ENCODE measurements around the gene PDE6H. TPM values are rescaled to one million over a fixed set of nuclear protein-coding genes. Genes with fewer than 3 reads are reported as not detected.

The PDE6H gene
- total and polyA plus RNA-seq, 2 of the 8 experiments (the other 6 are each of a cell fraction or from before 2014, with no cell fraction given) = not detected

GRCh38 chr12:14930299-14930698 is 42.5 kb upstream of the PDE6H start:
- no peak overlapping the region for H2BK120ac ChIP-seq (replicated peaks; ENCODE audit: low read depth, low read length)
- H3K4me3 ChIP-seq (ENCODE audit: extremely low read depth in 1 of 4, insufficient read depth in 2 of 4, low read depth in 3 of 4, low read length in 4 of 4) = no peak overlapping the region
- H4K5ac ChIP-seq (ENCODE audit: insufficient read length, low read depth, low read length) = no peak overlapping the region
- no peaks in the 10 kb centered on the region for H3K27me3 ChIP-seq (replicated peaks in 1 of 4; ENCODE audit: control insufficient read depth in 3 of 4, extremely low read depth in 1 of 4, insufficient read depth in 3 of 4, low read length in 3 of 4)
- no peaks in the 10 kb centered on the region for H4K20me1 ChIP-seq (replicated peaks in 1 of 2; ENCODE audit: control insufficient read depth in 1 of 2, insufficient read depth in 2 of 2, low read length in 2 of 2)
- no peak overlapping the region for H3K56ac ChIP-seq (replicated peaks; ENCODE audit: insufficient read length, low read depth, low read length)
- H4K8ac ChIP-seq (ENCODE audit: extremely low read depth, insufficient read depth, low read length) = no peak overlapping the region
- TF ChIP-seq RFX5 (IDR thresholded peaks at IDR 0.05; ENCODE audit: borderline replicate concordance, low read depth, low read length) = no peak
- no peak for TF ChIP-seq POLR2A (IDR thresholded peaks at IDR 0.05; ENCODE audit: control extremely low read depth in 1 of 2, low read depth in 2 of 2, low read length in 2 of 2)
- no peak for TF ChIP-seq ZNF274 (IDR thresholded peaks at IDR 0.05; ENCODE audit: borderline replicate concordance, extremely low read depth, low read length)
- TF ChIP-seq MAFK (IDR thresholded peaks at IDR 0.05; ENCODE audit: low read depth, low read length) = no peak
- no peak for TF ChIP-seq FOSL1 (IDR thresholded peaks at IDR 0.05; ENCODE audit: insufficient read depth, low read depth, low read length)
- TF ChIP-seq HDAC6 (IDR thresholded peaks at IDR 0.05; ENCODE audit: low read depth, low read length) = no peak
- no peak for TF ChIP-seq RBBP5 (IDR thresholded peaks at IDR 0.05; ENCODE audit: borderline replicate concordance, low read depth, low read length)
- no peak for TF ChIP-seq E2F6 (IDR thresholded peaks at IDR 0.05)
- TF ChIP-seq SIN3A (conservative IDR thresholded peaks at IDR 0.05 in 1 of 2, IDR thresholded peaks at IDR 0.05 in 1 of 2; ENCODE audit: low read depth in 1 of 2, low read length in 2 of 2) = no peak
- no peak for TF ChIP-seq CHD1 (IDR thresholded peaks at IDR 0.05; ENCODE audit: low read depth, low read length)
- TF ChIP-seq ASH2L (IDR thresholded peaks at IDR 0.05; ENCODE audit: low read length) = no peak
- no peak for TF ChIP-seq CTBP2 (IDR thresholded peaks at IDR 0.05; ENCODE audit: borderline replicate concordance, insufficient read depth, insufficient read length, low read length)
- TF ChIP-seq TCF12 (IDR thresholded peaks at IDR 0.05; ENCODE audit: low read depth, low read length) = no peak
- TF ChIP-seq SP1 (IDR thresholded peaks at IDR 0.05; ENCODE audit: low read depth, low read length) = no peak
- TF ChIP-seq EGR1 (IDR thresholded peaks at IDR 0.05; ENCODE audit: borderline replicate concordance, low read depth, low read length) = no peak
- no peak for TF ChIP-seq YY1 (IDR thresholded peaks at IDR 0.05; ENCODE audit: low read depth, low read length)
- ChIA-PET CTCF (ENCODE audit: partially characterized antibody) (interaction anchor here (0.6 to 1.0 kb wide), 2 partner anchors 65 to 127 kb away, joined by 3 read pairs; partner anchors contain the start of genes C12orf60 and WBP11), POLR2A (ENCODE audit: partially characterized antibody) (no interaction called here)
- FAIRE-seq = no peak
- H4K91ac ChIP-seq (replicated peaks; ENCODE audit: insufficient read length, low read length) = no peak overlapping the region
- H2AK5ac ChIP-seq (ENCODE audit: low read depth, low read length) = no peak overlapping the region
- H3K27ac ChIP-seq (ENCODE audit: low read depth, low read length) = no peak overlapping the region
- no peaks in the 10 kb centered on the region for H3K79me2 ChIP-seq (ENCODE audit: control insufficient read depth in 1 of 2, insufficient read depth in 2 of 2, low read length in 2 of 2)
- no peaks in the 10 kb centered on the region for H3K9me3 ChIP-seq (ENCODE audit: insufficient read depth in 2 of 2, low read depth in 1 of 2, low read length in 1 of 2)
- no peak overlapping the region for H2BK5ac ChIP-seq (ENCODE audit: low read depth, low read length)
- DNase-seq (ENCODE audit: low read depth in 1 of 2, low spot score in 2 of 2) = no peak
- H2BK20ac ChIP-seq (ENCODE audit: low read length) = no peak overlapping the region
- no peak overlapping the region for H3K4me2 ChIP-seq (ENCODE audit: insufficient read depth in 1 of 2, low read depth in 2 of 2, low read length in 2 of 2)
- H3K14ac ChIP-seq (ENCODE audit: insufficient read length) = no peak overlapping the region
- H3K23ac ChIP-seq (ENCODE audit: insufficient read length) = no peak overlapping the region
- no peaks in the 10 kb centered on the region for H3K79me1 ChIP-seq (ENCODE audit: low read depth, low read length)
- peaks cover 2% of the 10 kb centered on the region; the same call in 1 of the 2 replicates for H3K23me2 ChIP-seq (ENCODE audit: low read depth, low read length)
- H3K18ac ChIP-seq (ENCODE audit: extremely low read depth, low read length) = no peak overlapping the region
- H2AFZ ChIP-seq (ENCODE audit: low read length) = no peak overlapping the region
- H3K36me3 ChIP-seq (ENCODE audit: control insufficient read depth in 2 of 4, insufficient read depth in 4 of 4, low read length in 3 of 4) = no peaks in the 10 kb centered on the region
- H2BK15ac ChIP-seq (ENCODE audit: low read length) = no peak overlapping the region
- H3K4ac ChIP-seq (replicated peaks; ENCODE audit: insufficient read length, low read depth, low read length) = no peak overlapping the region
- no peaks in the 10 kb centered on the region for H3K4me1 ChIP-seq (replicated peaks in 1 of 4; ENCODE audit: control insufficient read depth in 3 of 4, insufficient read depth in 4 of 4, low read length in 3 of 4)
- H3K9ac ChIP-seq (replicated peaks in 1 of 4; ENCODE audit: extremely low read depth in 1 of 4, low read depth in 3 of 4, low read length in 3 of 4) = no peak overlapping the region
- H2BK12ac ChIP-seq (ENCODE audit: low read depth, low read length) = no peak overlapping the region

Measured in H1 (cell line).